ENCODE measurements around the gene EGFLAM. TPM values are rescaled to one million over a fixed set of nuclear protein-coding genes. Genes with fewer than 3 reads are reported as not detected.
A peak's percentile ranks its signal among the peaks of the same experiment; 100 is the strongest.

The EGFLAM gene
- total and polyA plus RNA-seq, 2 donors (not counting 3 experiments of a cell fraction or from before 2014, with no cell fraction given) = 1.2 to 2.7 TPM

DNA sequence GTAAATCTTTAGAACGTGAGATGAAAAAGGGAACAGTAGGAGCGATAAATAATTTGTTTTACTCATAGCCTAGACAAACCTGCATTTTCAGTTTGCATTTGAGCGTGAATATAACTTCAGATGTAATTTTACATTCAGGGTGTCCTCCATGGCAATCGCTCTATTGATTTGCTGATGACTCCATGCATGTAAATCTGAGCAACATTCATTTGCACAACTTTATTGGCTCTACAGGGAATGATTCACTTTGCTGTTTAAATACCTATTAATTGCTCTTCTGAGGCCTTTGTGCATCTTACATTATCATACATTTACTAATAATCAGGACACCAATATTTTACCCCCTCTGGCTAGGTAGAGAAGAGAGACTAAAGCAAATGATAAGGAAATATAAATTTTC, 122.2 kb downstream of the EGFLAM start:
- H3K4me1 ChIP-seq (ENCODE audit: control insufficient read depth, extremely low read depth, insufficient read depth, low read length) = no peaks in the 10 kb centered on the region
- H3K4me2 ChIP-seq (ENCODE audit: insufficient read depth, low read length) = no peak overlapping the region
- no peak overlapping the region for H2AFZ ChIP-seq (ENCODE audit: low read depth, low read length)
- intact Hi-C loops (cut with micrococcal nuclease) = no loop called here
- H3K27me3 ChIP-seq (ENCODE audit: control insufficient read depth in 2 of 2, insufficient read depth in 2 of 2, low read length in 2 of 2) = peaks cover 2% of the 10 kb centered on the region in 2 experiments
- H3K27ac ChIP-seq (ENCODE audit: insufficient read depth, low read depth, low read length) = no peak overlapping the region
- dilution Hi-C loops (cut with MboI; ENCODE audit: extremely low pct_ligation_motif_present, low sequenced_read_pairs) = no loop called here
- no peaks in the 10 kb centered on the region for H3K79me2 ChIP-seq (ENCODE audit: control insufficient read depth, insufficient read depth, low read length)
- H3K36me3 ChIP-seq (ENCODE audit: control insufficient read depth in 2 of 2, extremely low read depth in 1 of 2, insufficient read depth in 2 of 2, low read length in 2 of 2) = no peaks in the 10 kb centered on the region
- H3K4me3 ChIP-seq (replicated peaks in 1 of 3; ENCODE audit: insufficient read depth in 1 of 3, low read depth in 1 of 3, low read length in 3 of 3) = no peak overlapping the region
- H3K9me1 ChIP-seq (replicated peaks; ENCODE audit: control insufficient read depth, extremely low read depth, insufficient read depth, low read length) = no peaks in the 10 kb centered on the region
- TF ChIP-seq, protein P1, sequence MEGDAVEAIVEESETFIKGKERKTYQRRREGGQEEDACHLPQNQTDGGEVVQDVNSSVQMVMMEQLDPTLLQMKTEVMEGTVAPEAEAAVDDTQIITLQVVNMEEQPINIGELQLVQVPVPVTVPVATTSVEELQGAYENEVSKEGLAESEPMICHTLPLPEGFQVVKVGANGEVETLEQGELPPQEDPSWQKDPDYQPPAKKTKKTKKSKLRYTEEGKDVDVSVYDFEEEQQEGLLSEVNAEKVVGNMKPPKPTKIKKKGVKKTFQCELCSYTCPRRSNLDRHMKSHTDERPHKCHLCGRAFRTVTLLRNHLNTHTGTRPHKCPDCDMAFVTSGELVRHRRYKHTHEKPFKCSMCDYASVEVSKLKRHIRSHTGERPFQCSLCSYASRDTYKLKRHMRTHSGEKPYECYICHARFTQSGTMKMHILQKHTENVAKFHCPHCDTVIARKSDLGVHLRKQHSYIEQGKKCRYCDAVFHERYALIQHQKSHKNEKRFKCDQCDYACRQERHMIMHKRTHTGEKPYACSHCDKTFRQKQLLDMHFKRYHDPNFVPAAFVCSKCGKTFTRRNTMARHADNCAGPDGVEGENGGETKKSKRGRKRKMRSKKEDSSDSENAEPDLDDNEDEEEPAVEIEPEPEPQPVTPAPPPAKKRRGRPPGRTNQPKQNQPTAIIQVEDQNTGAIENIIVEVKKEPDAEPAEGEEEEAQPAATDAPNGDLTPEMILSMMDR (IDR thresholded peaks at IDR 0.05; ENCODE audit: extremely low read depth in 1 of 2, insufficient read depth in 1 of 2, low read depth in 1 of 2, low read length in 2 of 2) = no peak
- TF ChIP-seq POLR2A (IDR thresholded peaks at IDR 0.05; ENCODE audit: low read depth, low read length) (no peak), EZH2 (IDR thresholded peaks at IDR 0.05; ENCODE audit: borderline replicate concordance, low read depth, low read length, severe bottlenecking) (no peak), POLR2AphosphoS5 (IDR thresholded peaks at IDR 0.05; ENCODE audit: insufficient read depth, low read depth, low read length) (no peak)
- H3K9ac ChIP-seq (replicated peaks; ENCODE audit: extremely low read depth, insufficient read depth, low read length) = no peak overlapping the region
- ChIA-PET POLR2A (no interaction called here), CTCF (interaction anchor here (1.0 to 6.8 kb wide), 3 partner anchors 40 to 429 kb away, joined by 3 to 184 read pairs (median 13); no protein-coding TSS in a partner anchor)
- no peaks in the 10 kb centered on the region for H3K9me3 ChIP-seq (replicated peaks; ENCODE audit: control insufficient read depth, insufficient read depth, low read length)
- H4K20me1 ChIP-seq (replicated peaks; ENCODE audit: control insufficient read depth, extremely low read depth, insufficient read depth, low read length) = no peaks in the 10 kb centered on the region
- BruUV-seq (replicated peaks) = no TSS peak
- DNase-seq (ENCODE audit: low read depth, low spot score) (no peak), FAIRE-seq (no peak)

DNA sequence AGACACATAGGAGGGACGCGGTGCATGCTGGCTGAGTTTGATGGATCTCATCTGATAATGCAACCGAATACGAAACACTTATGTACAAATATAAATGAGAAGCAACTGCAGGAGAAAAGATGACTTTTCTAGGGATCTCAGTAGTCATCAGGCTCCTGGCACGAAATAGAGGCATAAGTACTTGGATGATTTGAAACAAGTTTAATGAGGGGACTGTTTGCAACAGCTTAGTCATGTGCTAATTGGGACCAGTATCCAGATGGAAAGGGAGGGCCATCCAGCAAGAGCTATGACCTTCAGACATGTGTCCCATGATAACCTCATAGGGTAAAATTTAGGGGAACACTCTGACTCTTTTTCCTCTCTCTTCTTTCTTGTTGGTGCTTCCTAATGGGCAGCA, 123.0 kb downstream of the EGFLAM start:
- no TSS peak for BruUV-seq (replicated peaks)
- Histone ChIP-seq H3K9me3 (replicated peaks; ENCODE audit: control insufficient read depth, insufficient read depth, low read length) (no peaks in the 10 kb centered on the region), H3K9ac (replicated peaks; ENCODE audit: extremely low read depth, insufficient read depth, low read length) (no peak overlapping the region), H3K27ac (ENCODE audit: insufficient read depth, low read depth, low read length) (no peak overlapping the region), H3K4me1 (ENCODE audit: control insufficient read depth, extremely low read depth, insufficient read depth, low read length) (no peaks in the 10 kb centered on the region), H4K20me1 (replicated peaks; ENCODE audit: control insufficient read depth, extremely low read depth, insufficient read depth, low read length) (no peaks in the 10 kb centered on the region), H3K4me3 (replicated peaks in 1 of 3; ENCODE audit: insufficient read depth in 1 of 3, low read depth in 1 of 3, low read length in 3 of 3) (no peak overlapping the region), H3K27me3 (ENCODE audit: control insufficient read depth in 2 of 2, insufficient read depth in 2 of 2, low read length in 2 of 2) (peaks cover 2% of the 10 kb centered on the region in 2 experiments), H3K9me1 (replicated peaks; ENCODE audit: control insufficient read depth, extremely low read depth, insufficient read depth, low read length) (no peaks in the 10 kb centered on the region), H3K79me2 (ENCODE audit: control insufficient read depth, insufficient read depth, low read length) (no peaks in the 10 kb centered on the region), H2AFZ (ENCODE audit: low read depth, low read length) (no peak overlapping the region), H3K36me3 (ENCODE audit: control insufficient read depth in 2 of 2, extremely low read depth in 1 of 2, insufficient read depth in 2 of 2, low read length in 2 of 2) (no peaks in the 10 kb centered on the region), H3K4me2 (ENCODE audit: insufficient read depth, low read length) (no peak overlapping the region)
- POLR2A ChIA-PET = no interaction called here
- dilution Hi-C loops (cut with MboI; ENCODE audit: extremely low pct_ligation_motif_present, low sequenced_read_pairs) = no loop called here
- no peak for DNase-seq (ENCODE audit: low read depth, low spot score)
- CTCF ChIA-PET = interaction anchor here (1.5 to 6.8 kb wide), 6 partner anchors 26 to 537 kb away, joined by 3 to 184 read pairs (median 36); no protein-coding TSS in a partner anchor
- TF ChIP-seq, protein P2, sequence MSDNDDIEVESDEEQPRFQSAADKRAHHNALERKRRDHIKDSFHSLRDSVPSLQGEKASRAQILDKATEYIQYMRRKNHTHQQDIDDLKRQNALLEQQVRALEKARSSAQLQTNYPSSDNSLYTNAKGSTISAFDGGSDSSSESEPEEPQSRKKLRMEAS (IDR thresholded peaks at IDR 0.05; ENCODE audit: insufficient read depth, insufficient read length) = no peak
- TF ChIP-seq MYC (IDR thresholded peaks at IDR 0.05; ENCODE audit: low read depth, low read length) (no peak), FOS (IDR thresholded peaks at IDR 0.05; ENCODE audit: borderline replicate concordance, insufficient read depth, low read length) (no peak), EZH2 (IDR thresholded peaks at IDR 0.05; ENCODE audit: borderline replicate concordance, low read depth, low read length, severe bottlenecking) (no peak), POLR2A (IDR thresholded peaks at IDR 0.05; ENCODE audit: low read depth, low read length) (no peak)
- peak; percentile 40 for FAIRE-seq
- intact Hi-C loops (cut with micrococcal nuclease) = no loop called here
